Non-pigmented ciliary epithelial cell (primary cell): ENCODE data around the gene KLF13.

Experiments used
- DNase-seq: peaks from one replicate; pipeline ENCODE4 v3.0.0-alpha.2; 2010; ENCODE audit warnings: low read depth

KLF13 gene

DNA sequence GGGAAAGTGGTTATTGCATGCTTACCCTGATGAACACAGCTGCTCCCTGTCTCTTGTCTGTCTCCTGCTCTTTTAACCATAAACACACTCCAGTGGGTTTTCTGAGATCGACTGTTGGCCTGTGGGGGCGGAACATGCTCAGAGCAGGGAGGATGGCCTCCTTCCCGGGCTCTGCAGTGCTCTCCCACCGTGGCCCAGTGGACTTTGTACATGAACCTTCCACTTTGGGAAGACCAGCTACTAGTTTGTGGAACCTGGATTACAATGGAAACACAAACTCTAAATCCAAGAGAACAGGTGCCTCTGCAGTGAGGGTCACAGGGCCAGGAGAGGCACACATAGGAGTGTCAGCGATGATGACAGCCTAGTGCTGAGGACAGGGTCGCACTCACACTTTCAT lies 56.5 kb downstream of the KLF13 start:
- DNase-seq, result no peak

- no peak for DNase-seq
These were observed 57.9 kb downstream of the KLF13 start for GRCh38 chr15:31384568-31384967.

DNA sequence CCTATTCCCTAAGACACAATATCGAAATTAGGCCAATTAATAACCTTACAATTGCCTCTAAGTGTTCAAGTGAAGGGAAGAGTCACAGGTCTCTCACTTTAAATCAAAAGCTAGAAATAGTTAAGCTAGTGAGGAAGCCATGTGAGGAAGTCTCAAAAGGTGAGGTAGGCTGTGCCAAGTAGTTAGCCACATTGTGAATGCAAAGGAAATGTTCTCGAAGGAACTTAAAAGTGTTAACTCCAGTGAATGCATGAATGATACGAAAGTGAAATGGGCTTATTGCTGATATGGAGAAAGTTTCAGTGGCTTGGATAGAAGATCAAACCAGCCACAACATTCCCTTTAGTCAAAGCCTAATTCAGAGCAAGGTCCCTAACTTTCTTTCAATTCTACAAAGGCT lies 59.1 kb downstream of the KLF13 start:
- DNase-seq, result no peak

DNA sequence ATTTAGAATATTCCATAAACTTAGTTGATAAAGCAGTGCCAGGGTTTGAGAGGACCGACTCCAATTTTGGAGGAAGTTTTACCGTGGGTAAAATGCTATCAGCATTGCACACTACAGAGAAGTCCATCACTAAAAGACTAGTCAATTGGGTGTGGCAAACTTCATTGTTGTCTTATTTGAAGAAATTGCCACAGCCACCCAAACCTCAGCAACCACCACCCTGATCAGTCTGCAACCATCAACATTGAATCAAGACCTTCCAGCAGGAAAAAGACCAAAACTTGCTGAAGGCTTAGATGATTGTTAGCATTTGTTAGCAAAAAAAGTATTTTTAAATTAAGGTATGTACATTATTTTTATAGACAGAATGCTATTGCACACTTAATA lies 60.5 kb downstream of the KLF13 start:
- DNase-seq, result no peak

DNA sequence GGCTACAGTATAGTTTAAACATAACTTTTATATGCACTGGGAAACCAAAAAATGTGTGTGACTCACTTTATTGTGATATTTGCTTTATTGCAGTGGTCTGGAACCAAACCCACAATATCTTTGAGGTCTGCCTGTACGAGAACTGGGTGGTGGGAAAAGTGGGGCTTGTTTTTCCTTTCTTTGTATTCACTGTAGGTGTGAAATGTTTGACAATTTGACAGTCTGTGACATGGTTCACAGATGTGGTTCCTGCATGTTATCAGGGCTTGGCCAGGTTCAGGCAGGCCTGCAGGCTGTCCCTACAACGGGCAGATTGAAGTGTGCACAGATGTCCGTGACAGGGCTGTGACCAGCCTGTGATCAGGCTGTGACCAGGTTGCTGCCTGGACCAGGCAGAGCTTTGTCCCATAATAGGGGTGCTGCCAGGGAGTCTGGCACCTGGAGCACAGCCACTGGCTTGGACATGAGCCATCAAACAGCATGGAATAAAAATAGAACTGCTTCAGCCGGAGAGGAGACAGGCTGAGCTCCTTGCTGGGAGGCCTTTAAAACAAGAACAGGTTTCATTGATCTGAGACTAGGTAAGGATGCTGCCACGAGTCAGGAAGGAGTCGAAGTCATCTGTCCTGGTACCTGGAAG lies 61.0 kb downstream of the KLF13 start:
- no peak for DNase-seq

GRCh38 chr15:31389576-31389975 lies 62.9 kb downstream of the KLF13 start:
- no peak for DNase-seq

- DNase-seq, result no peak
These were observed 63.4 kb downstream of the KLF13 start for GRCh38 chr15:31390029-31390428.

DNA sequence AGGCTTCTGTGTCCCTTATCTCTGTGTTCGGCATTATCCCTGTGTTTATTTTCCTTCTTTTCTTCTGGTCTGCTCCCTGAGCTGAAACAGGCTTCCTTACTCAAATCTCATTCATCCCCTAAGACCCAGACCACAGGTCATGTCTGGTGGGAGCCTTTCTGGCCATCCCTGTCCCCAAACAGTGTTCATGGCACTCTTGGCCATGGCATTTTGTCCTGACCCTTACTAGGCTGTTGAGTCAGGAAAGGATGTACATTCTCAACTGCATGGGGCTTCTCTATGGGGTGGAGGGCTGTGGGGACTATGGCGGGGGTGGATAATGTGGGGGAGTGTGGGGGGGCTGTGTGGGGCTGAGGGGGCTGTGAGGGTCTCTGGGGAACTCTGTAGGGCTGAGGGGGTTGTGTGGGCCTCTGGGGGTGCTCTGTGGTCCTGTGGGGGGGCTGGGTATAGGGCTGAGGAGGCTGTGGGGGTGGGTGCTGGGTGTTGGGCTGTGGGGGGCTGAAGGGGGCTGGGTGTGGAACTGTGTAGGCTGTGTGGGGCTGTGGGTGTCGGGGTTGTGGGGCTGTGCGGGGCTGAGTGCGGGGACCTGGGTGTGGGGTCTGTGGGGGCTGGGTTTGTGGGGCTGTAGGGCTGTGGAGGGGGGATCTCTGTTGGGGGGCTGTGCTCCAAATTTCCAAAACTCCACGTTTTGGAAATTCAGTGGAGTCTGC lies 64.3 kb downstream of the KLF13 start:
- no peak for DNase-seq

DNA sequence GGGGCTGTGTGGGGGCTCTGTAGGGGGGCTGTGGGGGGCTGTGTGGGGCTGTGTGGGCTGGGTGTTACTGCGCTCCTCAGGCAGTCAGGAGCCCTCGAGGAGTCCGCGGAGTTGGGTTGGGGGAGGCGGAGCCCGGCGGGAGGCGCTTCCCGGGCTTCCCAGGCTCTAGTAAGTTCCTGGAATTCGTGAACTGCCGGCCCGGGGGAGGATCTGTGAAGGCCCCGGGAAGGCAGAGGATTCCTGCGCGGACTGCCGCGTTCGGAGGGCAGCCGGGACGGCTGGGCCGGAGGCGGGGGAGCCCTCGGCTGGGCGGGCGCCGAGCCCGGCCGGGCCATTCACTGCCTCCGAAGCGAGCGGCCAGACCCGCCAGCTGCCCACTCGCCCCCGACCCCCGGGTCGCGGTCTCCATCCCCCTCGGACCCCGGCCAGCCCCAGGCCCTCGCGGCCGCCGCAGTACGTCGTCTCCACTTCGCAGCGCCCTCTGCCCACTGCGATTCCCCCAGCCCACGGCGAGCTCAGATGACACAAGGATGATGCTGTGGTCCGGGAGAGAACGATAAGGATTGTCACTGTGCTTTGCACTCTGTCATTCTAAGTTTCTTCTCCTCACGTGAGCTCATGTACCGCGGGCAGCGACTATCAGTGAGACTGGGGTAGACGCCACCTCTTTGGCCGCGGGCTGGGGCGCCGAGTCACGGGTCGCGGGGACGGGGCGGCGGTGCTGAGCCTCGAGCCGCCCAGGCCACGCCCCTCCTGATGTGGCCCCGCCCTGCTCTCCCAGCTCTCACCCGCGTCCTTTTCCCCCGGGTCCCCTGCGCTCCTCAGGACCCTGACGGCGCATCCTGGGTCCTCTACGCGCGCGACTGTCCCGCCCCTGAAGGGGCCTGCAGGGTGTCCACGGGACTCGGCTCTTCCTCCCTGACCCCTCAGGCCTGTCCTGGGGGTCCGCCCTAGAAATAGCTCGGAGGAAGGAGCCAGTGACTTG lies 65.3 kb downstream of the KLF13 start:
- DNase-seq, result no peak

- no peak for DNase-seq
These were observed 66.2 kb downstream of the KLF13 start for GRCh38 chr15:31392761-31393401.

GRCh38 chr15:31393444-31394091 lies 66.9 kb downstream of the KLF13 start:
- no peak for DNase-seq

DNA sequence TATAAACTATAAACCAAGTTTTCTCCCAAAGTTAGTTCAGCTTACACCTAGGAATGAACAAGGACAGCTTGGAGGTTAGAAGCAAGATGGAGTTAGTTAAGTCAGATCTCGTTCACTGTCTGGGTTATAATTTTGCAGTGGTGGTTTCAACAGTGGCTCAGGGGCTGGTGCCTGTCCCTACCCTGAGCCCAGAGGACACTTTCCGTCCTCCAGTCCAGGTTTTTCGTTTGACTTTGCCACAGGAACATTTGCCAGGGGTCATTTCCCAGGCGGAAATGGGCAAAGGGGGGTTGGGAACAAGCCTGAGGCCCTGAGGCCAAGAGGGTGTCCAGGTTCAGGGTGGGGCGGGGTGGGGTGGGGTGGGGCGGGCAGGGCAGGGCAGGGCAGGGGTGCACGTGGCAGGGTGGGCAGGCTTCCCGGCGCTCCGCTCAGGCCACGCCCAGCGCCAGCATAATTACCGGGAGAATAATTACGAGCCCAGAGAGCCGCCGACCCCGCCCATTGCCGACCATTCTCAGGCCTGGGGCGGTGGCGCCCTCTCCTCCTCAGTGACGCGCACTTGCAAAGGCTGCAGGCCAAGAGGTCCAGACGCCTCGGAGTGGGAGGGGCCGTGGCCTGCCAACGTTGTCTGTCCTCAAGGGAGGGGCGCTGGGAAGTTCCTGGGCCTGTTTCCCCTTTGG lies 70.4 kb downstream of the KLF13 start:
- no peak for DNase-seq

GRCh38 chr15:31397851-31398661 lies 71.4 kb downstream of the KLF13 start:
- DNase-seq, result no peak

- DNase-seq, result no peak
These were observed 72.2 kb downstream of the KLF13 start for GRCh38 chr15:31398677-31399301.

- DNase-seq, result no peak
These were observed 73.0 kb downstream of the KLF13 start for GRCh38 chr15:31399544-31400171.

GRCh38 chr15:31400222-31400927 lies 73.7 kb downstream of the KLF13 start:
- DNase-seq, result no peak

- no peak for DNase-seq
These were observed 74.6 kb downstream of the KLF13 start for GRCh38 chr15:31401282-31401681.

DNA sequence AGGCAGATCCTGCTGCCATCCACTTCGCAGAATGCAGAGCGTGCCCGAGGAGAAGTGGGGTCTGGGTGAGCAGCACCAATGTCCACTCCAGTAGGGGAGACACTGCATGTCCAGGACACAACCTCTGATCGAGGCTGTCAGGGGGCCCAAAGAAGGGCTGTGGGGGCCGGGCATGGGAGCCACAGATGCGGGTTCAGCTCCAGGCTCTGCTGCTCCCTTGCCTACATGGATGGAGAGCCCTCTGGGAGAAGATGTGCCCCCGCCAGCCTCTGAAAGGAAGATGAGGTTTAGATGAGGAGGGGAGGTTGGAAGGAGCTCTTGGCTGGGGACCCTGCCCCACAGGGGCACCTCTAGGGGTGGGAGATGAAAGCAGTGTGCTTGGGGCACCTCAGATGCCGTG lies 75.4 kb downstream of the KLF13 start:
- no peak for DNase-seq
